NCI-H1105 (cell line): Measurements from ENCODE around the gene CNTLN.
"Not testable (repeated sequence)": the region's sequence is repeated elsewhere in the genome, so short reads cannot be mapped to it uniquely, and the experiment has no call there.

ENCODE experiments used
- DNase-seq: peaks from one replicate; lab custom pipeline; 2025; lab: John Stamatoyannopoulos, UW

Gene CNTLN

DNA sequence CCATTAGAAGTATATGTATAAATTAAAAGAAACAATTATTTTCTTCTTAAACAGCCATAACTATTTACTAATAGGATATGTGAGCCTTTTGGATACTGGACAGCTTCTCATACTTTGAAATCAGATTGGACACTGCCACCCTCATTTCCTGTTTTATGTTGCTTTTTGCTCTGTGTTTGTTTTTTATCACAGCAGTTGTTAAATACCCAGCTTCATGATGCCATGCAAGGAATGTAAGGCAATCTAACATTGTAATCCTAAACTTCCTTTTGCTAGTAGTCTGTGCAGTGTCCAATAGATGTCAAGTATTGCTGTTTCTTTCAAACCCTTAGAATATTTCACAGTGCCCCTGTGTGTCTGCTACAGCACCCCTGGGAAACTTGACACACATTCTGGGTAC, 56.2 kb downstream of the CNTLN start:
- DNase-seq: no peak

DNA sequence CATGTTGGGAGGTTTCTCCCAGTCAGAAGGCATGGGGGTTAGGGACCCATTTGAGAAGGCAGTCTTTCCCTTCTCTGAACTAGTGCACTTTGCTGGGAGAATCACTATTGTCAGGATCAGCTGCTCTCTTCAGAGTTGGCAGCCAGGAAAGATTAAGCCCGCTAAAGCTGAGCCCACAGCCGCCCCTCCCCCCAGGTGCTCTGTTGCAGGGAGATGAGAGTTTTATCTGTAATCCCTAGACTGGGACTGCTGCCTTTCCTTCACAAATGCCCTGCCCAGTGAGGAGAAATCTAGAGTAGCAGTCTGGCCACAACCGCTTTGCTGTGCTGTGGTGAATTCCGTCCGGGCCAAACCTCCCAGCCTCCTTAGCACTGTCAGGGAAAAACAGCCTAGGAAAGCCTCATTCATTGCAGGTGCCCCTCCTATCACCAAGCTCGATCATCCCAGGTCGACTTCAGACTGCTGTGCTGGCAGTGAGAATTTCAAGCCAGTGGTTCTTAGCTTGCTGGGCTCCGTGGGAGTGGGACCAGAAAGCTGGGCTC, 69.8 kb downstream of the CNTLN start:
- DNase-seq: no peak

DNA sequence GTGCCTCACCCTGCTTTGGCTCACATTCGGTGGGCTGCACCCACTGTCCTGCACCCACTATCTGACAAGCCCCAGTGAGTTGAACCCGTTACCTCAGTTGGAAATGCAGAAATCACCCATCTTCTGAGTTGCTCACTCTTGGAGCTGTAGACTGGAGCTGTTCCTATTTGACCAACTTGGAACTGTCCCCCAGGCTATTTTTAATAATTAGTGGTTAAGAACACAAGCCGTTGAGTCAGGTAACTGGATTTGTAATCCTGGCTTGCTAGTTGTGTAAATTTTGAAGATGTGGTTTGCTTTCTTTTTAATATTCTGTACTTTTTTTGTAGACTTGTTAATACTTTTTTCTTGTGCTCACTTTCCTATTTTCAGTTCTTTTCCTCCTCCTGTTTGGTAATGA, 81.2 kb downstream of the CNTLN start:
- DNase-seq: no peak

DNA sequence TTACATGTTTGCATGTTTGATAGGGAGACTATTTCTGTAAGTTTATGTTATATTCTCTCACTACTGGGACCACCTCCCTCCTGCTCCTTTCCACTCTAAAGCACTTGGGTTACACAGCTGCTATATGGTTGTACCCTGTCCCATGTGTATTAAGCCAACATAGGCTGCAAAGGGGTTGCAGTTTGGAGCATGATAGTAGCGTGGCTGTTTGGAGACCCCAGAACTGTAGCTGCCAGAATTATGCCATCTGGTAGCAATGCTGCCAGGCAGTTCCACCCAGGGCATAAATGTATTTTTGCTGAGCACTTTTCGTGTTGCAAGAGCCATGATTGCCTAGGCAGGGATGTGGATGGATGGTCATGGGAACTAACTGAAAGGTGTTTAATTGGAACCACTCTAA, 81.8 kb downstream of the CNTLN start:
- DNase-seq: no peak

DNA sequence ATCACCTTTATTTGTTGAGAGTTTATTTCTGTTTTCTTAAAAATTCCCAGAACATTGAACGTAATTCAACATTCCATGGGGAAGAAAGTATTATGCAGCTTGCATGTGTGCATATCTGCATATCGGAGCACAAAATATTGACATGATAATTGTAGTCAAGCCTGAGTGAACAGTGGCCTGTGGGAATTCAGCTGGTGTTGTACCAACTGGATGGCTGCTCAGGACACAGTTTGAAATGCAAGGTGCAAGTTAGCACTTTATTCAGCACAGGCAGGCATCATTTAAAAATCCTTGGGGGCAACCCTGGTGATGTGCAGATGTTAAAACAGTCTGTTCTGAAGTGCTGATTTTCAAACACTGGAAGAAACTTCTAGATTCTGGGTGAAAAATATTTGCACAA, 82.4 kb downstream of the CNTLN start:
- DNase-seq: no peak

DNA sequence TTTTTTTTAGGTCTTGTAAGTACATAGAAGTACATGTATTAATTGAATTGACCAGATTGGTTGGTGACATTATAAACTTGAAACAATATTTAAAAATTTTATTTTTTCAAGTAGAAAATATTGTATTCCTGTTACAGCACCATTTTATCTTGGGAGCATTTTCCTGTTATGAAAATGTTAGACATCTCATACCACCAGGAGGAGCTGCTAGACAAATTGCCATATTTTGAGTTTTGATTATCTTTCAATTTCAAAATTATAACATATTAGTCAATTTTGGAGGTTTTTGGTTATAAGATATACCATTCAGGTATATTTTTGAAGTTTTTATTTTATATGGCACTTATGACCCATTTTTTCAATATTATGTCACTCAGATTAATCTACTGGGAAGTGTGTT, 84.4 kb downstream of the CNTLN start:
- no peak for DNase-seq

DNA sequence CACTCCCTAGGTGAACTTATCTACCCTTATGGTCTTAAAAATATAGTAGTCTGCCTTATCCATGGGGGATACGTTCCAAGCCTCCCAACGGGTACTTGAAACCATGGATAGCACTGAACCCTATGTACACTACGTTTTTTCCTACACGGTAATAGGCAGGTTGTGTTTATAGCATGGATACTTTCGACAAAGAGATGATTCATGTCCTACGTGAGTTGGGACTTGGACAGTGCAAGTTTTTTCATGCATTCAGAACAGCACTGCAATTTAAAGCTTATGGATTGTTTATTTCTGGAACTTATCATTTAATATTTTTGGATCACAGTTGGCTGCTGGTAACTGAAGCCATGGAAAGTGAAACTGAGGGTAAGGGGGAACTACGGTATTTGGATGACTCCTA, 88.1 kb downstream of the CNTLN start:
- no peak for DNase-seq

DNA sequence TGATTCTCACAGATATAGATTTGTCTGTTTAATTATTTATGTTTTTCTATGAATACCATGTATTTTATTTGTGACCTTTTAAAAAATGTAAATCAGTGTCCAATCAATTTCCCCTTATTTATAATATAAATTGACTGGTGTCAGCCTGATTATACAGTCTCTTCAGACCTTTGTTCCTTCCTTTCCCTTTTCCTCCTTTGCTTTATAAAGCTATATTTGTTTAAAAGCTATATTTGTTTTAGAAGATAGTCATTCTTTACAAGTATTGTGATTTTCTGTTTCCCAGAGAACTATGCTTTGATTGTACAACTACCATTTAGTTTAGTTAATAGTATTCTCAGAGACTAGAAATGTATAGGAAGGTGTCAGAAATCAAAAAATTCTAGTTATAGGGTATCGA, 90.6 kb downstream of the CNTLN start:
- DNase-seq: no peak

DNA sequence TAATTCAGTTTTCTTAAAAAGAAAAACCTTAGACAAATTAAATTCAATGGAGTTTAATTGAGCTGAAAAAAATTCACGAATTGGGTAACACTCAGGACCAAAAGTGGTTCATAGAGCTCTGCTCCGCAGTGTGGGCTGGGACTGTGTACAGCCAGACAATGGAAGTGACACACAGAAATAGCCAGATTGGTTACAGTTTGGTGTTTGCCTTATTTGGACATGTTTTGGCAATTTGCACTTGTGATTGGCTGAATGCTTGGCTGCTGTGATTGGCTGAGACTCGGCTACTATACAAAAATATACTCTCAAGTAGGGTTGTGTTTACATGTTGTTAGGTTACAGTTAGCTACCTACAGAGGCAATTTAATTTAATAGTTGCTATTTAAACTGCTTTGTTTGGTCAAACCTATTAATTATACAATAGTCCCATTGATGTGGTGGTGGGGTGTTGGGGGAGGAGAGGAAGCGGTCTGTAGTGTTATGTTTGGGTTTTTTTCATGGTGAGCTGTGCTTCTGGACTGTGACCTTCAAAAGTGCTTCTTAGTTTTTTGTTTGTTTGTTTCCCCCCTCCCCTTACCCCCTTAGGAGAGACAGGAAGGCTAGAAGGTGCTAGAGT, 95.2 kb downstream of the CNTLN start:
- no peak for DNase-seq

DNA sequence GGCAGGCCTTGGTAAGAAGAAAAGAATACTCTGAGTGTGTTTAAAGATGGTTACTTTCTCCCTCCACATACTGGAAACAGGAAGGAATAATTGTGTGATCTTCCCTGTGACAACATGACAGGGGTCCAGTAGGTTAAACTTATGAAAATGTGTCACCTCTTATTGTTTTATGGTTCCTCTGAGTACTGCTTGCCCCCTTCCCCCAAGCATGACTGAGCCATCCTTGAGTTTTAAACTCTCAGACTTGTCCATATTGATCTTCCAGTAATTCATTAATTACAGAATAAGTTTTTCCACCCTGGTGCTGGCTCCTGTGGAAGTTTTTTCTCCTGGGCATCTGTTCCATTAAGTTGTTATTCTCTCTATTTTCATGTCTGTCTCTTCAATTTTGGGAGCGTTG, 95.8 kb downstream of the CNTLN start:
- DNase-seq: no peak

DNA sequence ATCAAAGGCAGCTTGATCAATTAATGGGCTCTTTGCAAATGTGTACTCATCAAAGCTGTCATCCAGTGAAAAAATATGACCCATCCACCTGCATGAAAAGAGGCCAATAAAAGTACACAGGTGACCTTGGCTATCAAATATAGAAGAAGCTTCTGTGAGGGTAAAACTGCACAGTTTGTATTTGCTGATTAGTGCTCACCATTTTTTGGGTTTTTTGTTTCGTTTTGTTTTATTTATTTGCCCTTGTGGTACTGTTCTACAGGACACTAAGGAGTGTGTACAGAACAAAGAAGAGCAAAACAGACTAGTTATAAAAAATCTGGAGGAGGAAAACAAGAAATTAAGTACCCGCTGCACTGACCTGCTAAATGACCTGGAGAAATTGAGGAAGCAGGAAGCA, 101.3 kb downstream of the CNTLN start:
- DNase-seq: no peak

DNA sequence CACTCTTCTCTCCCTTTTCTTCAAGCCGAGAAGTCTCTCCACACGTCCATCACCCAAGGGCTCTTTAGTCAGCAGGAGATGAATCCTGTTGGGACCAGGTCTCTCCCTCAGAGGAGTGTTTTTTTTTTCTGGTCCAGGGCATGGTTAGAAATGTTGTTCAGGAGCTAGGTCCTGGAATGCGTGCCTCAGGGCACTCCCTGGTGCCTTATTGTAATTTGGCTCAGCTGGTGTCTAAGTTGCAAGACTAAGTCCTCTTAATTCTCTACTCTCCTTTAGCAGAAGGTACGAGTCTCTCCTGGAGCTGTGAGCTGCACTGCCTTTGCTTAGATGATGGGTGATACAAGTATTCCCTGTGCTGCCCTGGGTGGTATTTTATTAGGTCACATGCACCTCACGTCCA, 111.9 kb downstream of the CNTLN start:
- DNase-seq: no peak

DNA sequence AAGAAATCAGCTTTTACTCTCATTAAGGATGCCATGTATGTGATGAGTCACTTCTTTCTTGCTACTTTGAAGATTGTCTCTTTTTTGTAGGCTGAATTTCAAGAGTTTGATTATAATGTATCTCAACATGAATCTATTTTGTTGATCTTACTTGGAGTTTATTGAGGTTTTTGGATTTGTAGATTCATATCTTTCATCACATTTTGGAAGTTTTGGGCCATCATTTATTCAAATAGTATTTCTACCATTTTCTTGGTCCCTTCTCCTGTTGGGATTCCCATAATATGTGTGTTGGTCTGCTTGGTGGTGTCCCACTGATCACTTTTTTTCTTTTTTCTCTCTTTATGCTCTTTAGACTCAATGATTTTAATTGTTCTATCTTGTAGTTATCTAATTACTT, 116.3 kb downstream of the CNTLN start:
- no peak for DNase-seq

DNA sequence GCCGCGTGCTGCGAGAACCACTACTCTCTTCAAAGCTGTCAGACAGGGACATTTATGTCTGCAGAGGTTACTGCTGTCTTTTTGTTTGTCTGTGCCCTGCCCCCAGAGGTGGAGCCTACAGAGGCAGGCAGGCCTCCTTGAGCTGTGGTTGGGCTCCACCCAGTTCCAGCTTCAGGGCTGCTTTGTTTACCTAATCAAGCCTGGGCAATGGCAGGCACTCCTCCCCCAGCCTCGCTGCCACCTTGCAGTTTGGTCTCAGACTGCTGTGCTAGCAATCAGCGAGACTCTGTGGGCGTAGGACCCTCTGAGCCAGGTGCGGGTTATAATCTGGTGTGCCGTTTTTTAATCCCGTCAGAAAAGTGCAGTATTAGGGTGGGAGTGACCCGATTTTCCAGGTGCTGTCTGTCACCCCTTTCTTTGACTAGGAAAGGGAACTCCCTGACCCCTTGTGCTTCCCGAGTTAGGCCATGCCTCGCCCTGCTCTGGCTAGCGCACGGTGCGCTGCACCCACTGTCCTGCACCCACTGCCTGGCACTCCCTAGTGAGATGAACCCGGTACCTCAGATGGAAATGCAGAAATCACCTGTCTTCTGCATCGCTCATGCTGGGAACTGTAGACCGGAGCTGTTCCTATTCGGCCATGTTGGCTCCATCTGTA, 133.8 kb downstream of the CNTLN start:
- DNase-seq: peak; percentile 78

DNA sequence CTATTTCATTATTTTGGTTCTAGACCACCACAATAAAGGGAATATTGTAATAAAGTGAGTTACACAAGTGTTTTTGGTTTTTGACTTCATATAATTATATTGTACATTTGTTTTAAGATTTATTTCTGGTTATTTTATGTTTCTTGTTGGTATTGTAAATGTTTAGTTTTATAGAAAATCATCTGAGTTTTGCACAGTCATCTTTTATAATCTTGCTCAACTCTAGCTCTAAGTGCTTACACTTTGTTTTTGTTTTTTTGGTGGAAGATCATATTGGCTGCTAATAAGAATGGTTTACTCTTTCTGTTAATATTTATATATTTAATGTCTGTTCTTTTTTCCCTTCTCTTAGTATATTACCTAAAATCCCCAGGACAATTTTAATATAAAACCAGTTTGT, 135.0 kb downstream of the CNTLN start:
- no peak for DNase-seq

DNA sequence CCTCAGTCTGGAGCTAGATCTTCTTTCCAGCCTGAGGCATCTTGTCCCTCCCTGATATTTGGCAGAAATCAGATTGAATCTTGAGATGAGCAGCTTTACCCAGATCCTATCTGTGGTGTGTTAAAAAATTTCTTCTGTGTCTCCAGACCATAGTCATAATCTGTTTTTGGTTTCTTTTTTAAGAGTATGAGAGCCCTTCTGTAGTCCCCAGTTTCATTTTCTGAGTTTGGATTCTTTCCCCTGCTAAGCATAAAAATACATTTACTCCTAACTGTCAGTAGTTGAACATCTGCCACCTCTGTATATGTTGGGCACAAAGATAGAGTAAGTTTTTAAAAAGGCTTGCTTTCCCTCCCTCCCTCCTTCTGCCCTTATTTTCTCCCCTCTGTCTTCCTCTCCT, 137.7 kb downstream of the CNTLN start:
- no peak for DNase-seq

DNA sequence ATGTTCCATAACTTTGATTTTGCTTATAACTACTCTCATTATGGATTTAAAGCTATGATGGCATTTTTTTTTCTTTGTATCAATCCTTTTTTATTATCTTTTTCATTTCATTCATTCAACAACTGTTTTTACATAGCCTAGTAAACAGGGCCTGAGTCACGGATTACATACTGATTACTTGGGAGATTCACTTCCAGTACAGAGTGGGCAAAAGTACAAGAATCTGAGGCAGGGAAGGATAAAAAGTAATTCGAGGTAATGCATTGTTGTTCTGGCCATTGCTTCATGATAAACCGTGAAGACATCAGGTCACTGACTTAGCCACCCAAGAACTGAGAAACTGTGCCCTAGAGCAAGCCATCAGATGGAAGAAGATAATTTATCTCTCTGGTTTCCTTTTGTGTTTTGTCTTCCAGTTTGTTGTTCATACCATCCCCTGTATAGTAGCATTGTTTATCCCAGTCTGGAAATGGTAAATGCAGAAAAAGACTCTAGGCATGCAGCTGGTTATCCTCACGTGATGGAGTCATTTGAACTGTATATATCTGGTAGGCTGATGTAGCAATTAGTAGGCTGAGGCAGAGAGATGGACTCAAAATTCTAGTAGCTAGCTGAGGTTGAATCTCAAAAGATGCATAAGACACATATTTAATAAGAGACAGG, 145.6 kb downstream of the CNTLN start:
- DNase-seq: no peak

DNA sequence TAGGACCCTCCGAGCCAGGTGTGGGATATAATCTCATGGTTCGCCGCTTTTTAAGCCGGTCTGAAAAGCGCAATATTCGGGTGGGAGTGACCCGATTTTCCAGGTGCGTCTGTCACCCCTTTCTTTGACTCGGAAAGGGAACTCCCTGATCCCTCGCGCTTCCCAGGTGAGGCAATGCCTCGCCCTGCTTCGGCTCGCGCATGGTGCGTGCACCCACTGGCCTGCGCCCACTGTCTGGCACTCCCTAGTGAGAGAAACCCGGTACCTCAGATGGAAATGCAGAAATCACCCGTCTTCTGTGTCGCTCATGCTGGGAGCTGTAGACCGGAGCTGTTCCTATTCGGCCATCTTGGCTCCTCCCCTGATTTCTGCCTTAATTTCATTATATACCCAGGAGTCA, 155.8 kb downstream of the CNTLN start:
- DNase-seq: not testable (repeated sequence)

DNA sequence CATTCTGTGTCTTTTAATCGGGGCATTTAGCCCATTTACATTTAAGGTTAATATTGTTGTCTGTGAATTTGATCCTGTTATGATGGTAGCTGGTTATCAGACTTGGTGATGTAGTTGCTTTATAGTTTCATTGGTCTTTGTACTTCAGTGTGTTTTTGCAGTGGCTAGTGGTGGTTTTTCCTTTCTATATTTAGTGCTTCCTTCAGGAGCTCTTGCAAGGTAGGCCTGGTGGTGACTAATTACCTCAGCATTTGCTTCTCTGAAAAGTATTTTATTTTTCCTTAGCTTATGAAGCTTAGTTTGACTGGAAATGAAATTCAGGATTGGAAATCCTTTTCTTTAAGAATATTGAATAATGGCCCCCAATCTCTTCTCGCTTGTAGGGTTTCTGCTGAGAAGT, 156.9 kb downstream of the CNTLN start:
- no peak for DNase-seq

DNA sequence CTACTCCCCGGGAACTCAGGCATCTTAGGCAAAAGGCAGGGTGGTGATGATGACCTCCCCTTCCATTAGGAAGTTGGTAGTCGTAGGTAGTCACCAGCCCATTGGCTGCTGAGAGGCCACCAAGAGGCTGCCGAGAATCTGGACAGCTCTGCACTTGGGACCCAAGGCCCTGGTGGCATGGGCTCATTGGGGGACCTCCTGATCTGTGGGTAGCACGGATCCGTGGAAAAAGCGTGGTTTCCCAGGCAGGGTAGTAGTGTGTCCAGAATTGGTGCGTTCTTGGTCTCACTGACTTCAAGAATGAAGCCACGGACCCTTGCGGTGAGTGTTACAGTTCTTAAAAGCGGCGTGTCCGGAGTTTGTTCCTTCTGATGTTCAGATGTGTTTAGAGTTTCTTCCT, 158.8 kb downstream of the CNTLN start:
- DNase-seq: no peak

DNA sequence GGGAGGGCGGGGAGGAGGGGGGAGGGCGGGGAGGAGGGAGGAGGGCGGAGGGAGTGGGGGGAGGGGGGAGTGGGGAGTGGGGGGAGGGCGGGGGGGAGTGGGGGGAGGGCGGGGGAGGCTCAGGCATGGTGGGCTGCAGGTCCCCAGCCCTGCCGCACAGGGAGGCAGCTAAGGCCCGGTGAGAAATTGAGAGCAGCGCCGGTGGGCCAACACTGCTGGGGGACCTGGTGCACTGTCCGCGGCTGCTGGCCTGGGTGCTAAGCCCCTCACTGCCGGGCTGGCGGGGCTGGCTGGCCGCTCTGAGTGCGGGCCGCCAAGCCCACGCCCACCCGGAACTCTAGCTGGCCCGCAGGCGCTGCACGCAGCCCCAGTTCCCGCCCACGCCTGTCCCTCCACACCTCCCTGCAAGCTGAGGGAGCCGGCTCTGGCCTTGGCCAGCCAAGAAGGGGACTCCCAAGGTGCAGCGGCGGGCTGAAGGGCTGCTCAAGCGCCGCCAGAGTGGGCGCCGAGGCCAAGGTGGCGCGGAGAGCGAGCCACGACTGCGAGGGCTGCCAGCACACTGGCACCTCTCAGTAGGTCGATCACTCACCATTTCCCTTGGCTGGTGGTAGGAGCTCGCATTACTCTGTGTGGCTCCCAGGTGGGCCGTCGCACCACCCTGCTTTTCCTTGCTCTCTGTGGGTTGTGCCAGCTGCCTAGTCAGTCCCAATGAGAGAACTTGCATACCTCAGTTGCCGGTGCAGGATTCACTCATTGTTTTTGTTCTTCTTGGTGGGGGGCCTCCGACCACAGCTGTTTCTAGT, 160.2 kb downstream of the CNTLN start:
- DNase-seq: no peak

DNA sequence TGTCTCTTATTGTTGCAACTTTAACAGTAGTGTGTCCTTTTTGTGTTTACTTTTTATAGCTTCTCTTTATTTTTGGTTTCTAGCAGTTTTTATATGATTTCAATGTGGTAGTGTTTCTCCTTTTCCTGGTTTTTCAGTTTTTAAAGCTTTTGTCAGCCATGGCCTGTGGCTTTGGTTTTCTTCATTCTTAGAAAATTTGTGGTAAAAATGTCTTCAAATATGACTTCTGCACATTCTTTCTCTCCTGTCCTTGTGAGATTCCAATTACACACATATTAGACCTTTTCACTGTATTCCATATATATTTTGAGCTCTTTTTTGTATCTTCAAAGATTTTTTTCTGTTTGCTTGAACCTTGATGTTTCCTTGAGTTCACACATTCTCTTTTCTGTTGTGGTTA, 180.5 kb downstream of the CNTLN start:
- DNase-seq: no peak
